Spleen (tissue), 13 donors: ENCODE results near the gene HMX2. TPM values are rescaled to one million over a fixed set of nuclear protein-coding genes. Genes with fewer than 3 reads are reported as not detected.

ENCODE experiments used
- DNase-seq: peaks from one replicate; pipeline ENCODE4 v3.0.0-alpha.2; 2020
- H3K27ac ChIP-seq, 8 donors: fragments of 200-600 bp; sonication (generic) in 7 of 8; 1 replicate in 4 of 8; 2 replicates in 4 of 8; pipeline versions ENCODE4 v1.5.0 to v1.8.0; 2016 to 2021; ENCODE audit warnings: inconsistent platforms in 4 of 8, mild to moderate bottlenecking in 4 of 8, moderate library complexity in 1 of 8
- H3K27me3 ChIP-seq, 7 donors: fragments of 200-600 bp; sonication (generic) in 6 of 7; replicated peaks in 1 of 7; 1 replicate in 4 of 7; 2 replicates in 3 of 7; pipeline versions ENCODE4 v1.5.0 to v1.8.0; 2016 to 2021; ENCODE audit warnings: inconsistent platforms in 3 of 7, mild to moderate bottlenecking in 1 of 7
- H3K36me3 ChIP-seq, 6 donors: fragments of 200-600 bp; sonication (generic) in 5 of 6; 1 replicate in 4 of 6; 2 replicates in 2 of 6; pipeline versions ENCODE4 v1.5.0 to v1.8.0; 2016 to 2021; ENCODE audit warnings: inconsistent platforms in 2 of 6
- H3K4me1 ChIP-seq, 6 donors: fragments of 200-600 bp; sonication (generic) in 5 of 6; 1 replicate in 3 of 6; 2 replicates in 3 of 6; pipeline versions ENCODE4 v1.5.0 to v1.8.0; 2016 to 2021; ENCODE audit warnings: inconsistent platforms in 3 of 6
- H3K4me3 ChIP-seq, 8 donors: fragments of 200-600 bp; sonication (generic) in 7 of 8; 1 replicate in 4 of 8; 2 replicates in 4 of 8; pipeline versions ENCODE4 v1.5.0 to v1.8.0; 2016 to 2021; ENCODE audit warnings: inconsistent platforms in 4 of 8, mild to moderate bottlenecking in 4 of 8, moderate library complexity in 2 of 8
- H3K9me3 ChIP-seq, 8 donors: fragments of 200-600 bp; sonication (generic) in 7 of 8; 1 replicate in 4 of 8; 2 replicates in 4 of 8; pipeline versions ENCODE4 v1.5.0 to v1.8.0; 2016 to 2021; ENCODE audit warnings: inconsistent platforms in 4 of 8
- CTCF ChIP-seq, 11 experiments: fragments of 200-600 bp in 7 of 11; fragments of 450-650 bp in 4 of 11; sonication (generic) in 4 of 11; IDR thresholded peaks in 8 of 11; conservative IDR thresholded peaks in 3 of 11; 1 replicate in 7 of 11; 2 replicates in 4 of 11; pipeline versions ENCODE4 v1.4.0 to v1.8.0; 2016 to 2021; ENCODE audit warnings: antibody characterized with exemption in 11 of 11, inconsistent platforms in 4 of 11, mild to moderate bottlenecking in 1 of 11
- POLR2A ChIP-seq, 3 donors: fragments of 450-650 bp; IDR thresholded peaks; one replicate each; pipeline ENCODE4 v1.5.1; 2017; ENCODE audit warnings: antibody characterized with exemption in 3 of 3, mild to moderate bottlenecking in 1 of 3
- POLR2AphosphoS5 ChIP-seq, 3 donors: sonication (generic); formaldehyde crosslinking; IDR thresholded peaks; one replicate each; pipeline ENCODE4 v1.5.1; 2017; ENCODE audit warnings: antibody characterized with exemption in 3 of 3
- WGBS, 5 donors: extraction: QIAGEN DNeasy Blood & Tissue Kit in 3 of 5; methylation state at CpG; one replicate each; pipeline versions ENCODE4 v1.1.5 to v1.1.7; 2013 to 2018; 5-methylcytosine and 5-hydroxymethylcytosine counted together
- intact Hi-C: fragments of 100-400 bp; cut with DNase I; formaldehyde crosslinking; loops from one replicate; pipeline ENCODE4 v1.15.0; 2023; ENCODE audit warnings: low total_unique reads
- long read RNA-seq, 2 donors: transcript quantifications; one replicate each; lab custom pipeline, GENCODE V29; 2026
- polyA plus RNA-seq, 3 donors: library from polyadenylated mRNA; stranded (reverse); fragments of 200-250 nt; gene quantifications; one replicate each; pipeline ENCODE4 v1.2.1, GENCODE V29; 2013
- total RNA-seq, 7 donors: library from RNA; depleted of rRNA in 3 of 7; stranded (reverse); fragments of >200 nt in 3 of 7; fragmentation: NEBNext Ultra II Directional in 4 of 7; extraction: Animal tissue kit (Norgen Biotek cat#: 25700) in 4 of 7; gene quantifications; one replicate each; pipeline versions ENCODE4 v1.1.0 to v1.2.1, GENCODE V29; 2016 to 2021
- donor health status: healthy with polysubstance abuse.
- donor health status: DM: no; HTN: no; CAD: no; lungs with moderate emphysema.
- donor health status: DM: no; HTN: no; CAD: no.
- donor health status: Bipolar disorder and iron deficiency.
- donor health status: healthy.
- donor health status: DM: no; HTN: no; CAD: no.
- donor health status: DM: yes; HTN: yes; CAD: no.

HMX2 gene
- total RNA-seq (not detected), polyA plus RNA-seq (under 1 TPM in 1 of 3 donors, not detected in 2; 0.08 TPM)
- long read RNA-seq, donor 1 = 0 reads
- long read RNA-seq, donor 2 = 0 reads

- intact Hi-C loops = no loop called here
- 2 to 6% (median 4%) methylated on average over 14 to 64 of the region's 64 CpGs for WGBS, 5 donors
- Histone ChIP-seq H3K4me3 (peak within 1 kb of the TSS in 7 of 8 donors; percentile 12 to 72 (median 24)), H3K4me1 (peaks cover 37 to 85% (median 76%) of the 10 kb centered on the region in 6 donors), H3K27ac (no peak within 1 kb of the TSS), H3K36me3 (no peaks in the 10 kb centered on the region), H3K9me3 (no peaks in the 10 kb centered on the region), H3K27me3 (peaks cover 45 to 100% (median 97%) of the 10 kb centered on the region in 7 donors)
- peak; percentile 74 for DNase-seq
- TF ChIP-seq CTCF (IDR thresholded peaks at IDR 0.05 in 8 of 11, conservative IDR thresholded peaks at IDR 0.05 in 3 of 11) (no peak), POLR2A (IDR thresholded peaks at IDR 0.05) (no peak), POLR2AphosphoS5 (IDR thresholded peaks at IDR 0.05) (no peak)
These were observed at the start of gene HMX2 for GRCh38 chr10:123147635-123148413. TSS of gene HMX2 (plus strand) at chr10:123148136. CDS start at chr10:123148379, 243 bp downstream.

GRCh38 chr10:123100030-123100762 lies 47.7 kb upstream of the HMX2 start:
- WGBS, 5 donors = 66 to 90% (median 72%) methylated on average over 6 to 7 of the region's 7 CpGs
- Histone ChIP-seq H3K36me3 (no peaks in the 10 kb centered on the region), H3K4me3 (no peak overlapping the region), H3K9me3 (no peaks in the 10 kb centered on the region), H3K4me1 (no peaks in the 10 kb centered on the region), H3K27me3 (peaks cover 0 to 44% (median 0%) of the 10 kb centered on the region in 7 donors), H3K27ac (no peak overlapping the region)
- no peak for DNase-seq
- no peak for TF ChIP-seq POLR2AphosphoS5 (IDR thresholded peaks at IDR 0.05)
- no peak for TF ChIP-seq POLR2A (IDR thresholded peaks at IDR 0.05)
- TF ChIP-seq CTCF (IDR thresholded peaks at IDR 0.05 in 8 of 11, conservative IDR thresholded peaks at IDR 0.05 in 3 of 11) = no peak
- intact Hi-C loops = no loop called here

- H3K27ac ChIP-seq = no peak overlapping the region
- TF ChIP-seq POLR2AphosphoS5 (IDR thresholded peaks at IDR 0.05) (no peak), CTCF (IDR thresholded peaks at IDR 0.05 in 8 of 11, conservative IDR thresholded peaks at IDR 0.05 in 3 of 11) (no peak), POLR2A (IDR thresholded peaks at IDR 0.05) (no peak)
- intact Hi-C loops = no loop called here
- no peaks in the 10 kb centered on the region for H3K4me1 ChIP-seq
- no peaks in the 10 kb centered on the region for H3K9me3 ChIP-seq
- no peak for DNase-seq
- H3K4me3 ChIP-seq = no peak overlapping the region
- 64 to 78% (median 71%) methylated on average over 9 of the region's 9 CpGs for WGBS, 5 donors
- no peaks in the 10 kb centered on the region for H3K36me3 ChIP-seq
- H3K27me3 ChIP-seq = peaks cover 0 to 42% (median 0%) of the 10 kb centered on the region in 7 donors
These were observed 46.1 kb upstream of the HMX2 start for GRCh38 chr10:123101872-123102271.

GRCh38 chr10:123102673-123103072 lies 45.3 kb upstream of the HMX2 start:
- Histone ChIP-seq H3K36me3 (no peaks in the 10 kb centered on the region), H3K4me3 (no peak overlapping the region), H3K27ac (no peak overlapping the region), H3K27me3 (peaks cover 0 to 39% (median 0%) of the 10 kb centered on the region in 7 donors), H3K9me3 (no peaks in the 10 kb centered on the region), H3K4me1 (no peaks in the 10 kb centered on the region)
- no peak for DNase-seq
- intact Hi-C loops = no loop called here
- WGBS, 5 donors = 29 to 47% (median 32%) methylated on average over 2 of the region's 2 CpGs; no CpG with 5 or more reads in 2 of the 5 donors
- TF ChIP-seq POLR2AphosphoS5 (IDR thresholded peaks at IDR 0.05) = no peak
- no peak for TF ChIP-seq POLR2A (IDR thresholded peaks at IDR 0.05)
